A673 (cell line): ENCODE results near the gene KCNIP3. TPM values are rescaled to one million over a fixed set of nuclear protein-coding genes. Genes with fewer than 3 reads are reported as not detected.

Experiments
- BruUV-seq: library from RNA; stranded (reverse); fragments of 400-500 nt; replicated peaks from 2 replicates; lab custom pipeline; 2021; lab: Mats Ljungman, UMichigan
- CTCF ChIA-PET: fragments of 300-600 bp; sonication (Branson Sonifier 250); formaldehyde crosslinking; loops from one replicate; lab custom pipeline; 2022; ENCODE audit warnings: antibody characterized with exemption; lab: Charles Lee
- POLR2A ChIA-PET: fragments of 300-600 bp; sonication (Branson Sonifier 250); formaldehyde crosslinking; loops from one replicate; lab custom pipeline; 2022; ENCODE audit warnings: antibody characterized with exemption; ENCODE audit not compliant: low non-redundant PET; lab: Charles Lee
- DNase-seq: peaks from one replicate; pipeline ENCODE4 v3.0.0-alpha.2; 2015; ENCODE audit warnings: low spot score
- H3K27ac ChIP-seq: fragments of 200-600 bp; sonication (generic); 2 replicates; pipeline ENCODE4 v1.5.1; 2016; ENCODE audit warnings: mixed run types, low read depth, mild to moderate bottlenecking, mixed read lengths, antibody characterized with exemption, low read length; ENCODE audit not compliant: poor library complexity, severe bottlenecking
- H3K27me3 ChIP-seq: fragments of 200-600 bp; sonication (generic); replicated peaks from 2 replicates; pipeline ENCODE4 v1.6.1; 2017; ENCODE audit warnings: mixed run types, low read depth, mild to moderate bottlenecking, mixed read lengths, antibody characterized with exemption, low read length; ENCODE audit not compliant: insufficient read depth, poor library complexity
- H3K36me3 ChIP-seq: fragments of 200-600 bp; sonication (generic); 2 replicates; pipeline ENCODE4 v1.6.1; 2016; ENCODE audit warnings: mixed run types, mild to moderate bottlenecking, mixed read lengths, antibody characterized with exemption, low read length; ENCODE audit not compliant: insufficient read depth, poor library complexity, severe bottlenecking
- H3K4me1 ChIP-seq: fragments of 200-600 bp; sonication (generic); 2 replicates; pipeline ENCODE4 v1.6.1; 2017; ENCODE audit warnings: mixed run types, mild to moderate bottlenecking, mixed read lengths, antibody characterized with exemption, low read length; ENCODE audit not compliant: insufficient read depth, poor library complexity, severe bottlenecking
- H3K4me3 ChIP-seq: fragments of 200-600 bp; sonication (generic); 2 replicates; pipeline ENCODE4 v1.5.1; 2016; ENCODE audit warnings: low read depth, mixed run types, mild to moderate bottlenecking, mixed read lengths, low read length; ENCODE audit not compliant: poor library complexity, severe bottlenecking
- H3K9me3 ChIP-seq: fragments of 200-600 bp; sonication (generic); 2 replicates; pipeline ENCODE4 v1.6.1; 2016; ENCODE audit warnings: mixed run types, low read depth, mild to moderate bottlenecking, mixed read lengths, antibody characterized with exemption, low read length; ENCODE audit not compliant: poor library complexity, severe bottlenecking
- EZH2 ChIP-seq: fragments of 200-600 bp; sonication (generic); IDR thresholded peaks from 2 replicates; pipeline ENCODE4 v1.6.1; 2017; ENCODE audit warnings: borderline replicate concordance, low read depth, mild to moderate bottlenecking, mixed read lengths, antibody characterized with exemption, low read length; ENCODE audit not compliant: poor library complexity, severe bottlenecking
- intact Hi-C: fragments of 100-400 bp; cut with micrococcal nuclease; formaldehyde crosslinking; loops from one replicate; pipeline ENCODE4 v1.10.0; 2022; ENCODE audit not compliant: unreplicated experiment
- total RNA-seq: library from RNA; stranded (reverse); gene quantifications from 2 replicates; pipeline ENCODE4 v1.2.3, GENCODE V29; 2021
- TF ChIP-seq, protein P1 (sequence below): fragments of 300-800, 200-600 bp; sonication (generic); conservative IDR thresholded peaks from 2 replicates; pipeline ENCODE4 v1.5.1; 2017; ENCODE audit warnings: low read depth, mild to moderate bottlenecking, antibody characterized with exemption, low read length, moderate library complexity, mixed read lengths

KCNIP3 gene
- total RNA-seq, 1 experiment from 2014 or later: 0.45 TPM

DNA sequence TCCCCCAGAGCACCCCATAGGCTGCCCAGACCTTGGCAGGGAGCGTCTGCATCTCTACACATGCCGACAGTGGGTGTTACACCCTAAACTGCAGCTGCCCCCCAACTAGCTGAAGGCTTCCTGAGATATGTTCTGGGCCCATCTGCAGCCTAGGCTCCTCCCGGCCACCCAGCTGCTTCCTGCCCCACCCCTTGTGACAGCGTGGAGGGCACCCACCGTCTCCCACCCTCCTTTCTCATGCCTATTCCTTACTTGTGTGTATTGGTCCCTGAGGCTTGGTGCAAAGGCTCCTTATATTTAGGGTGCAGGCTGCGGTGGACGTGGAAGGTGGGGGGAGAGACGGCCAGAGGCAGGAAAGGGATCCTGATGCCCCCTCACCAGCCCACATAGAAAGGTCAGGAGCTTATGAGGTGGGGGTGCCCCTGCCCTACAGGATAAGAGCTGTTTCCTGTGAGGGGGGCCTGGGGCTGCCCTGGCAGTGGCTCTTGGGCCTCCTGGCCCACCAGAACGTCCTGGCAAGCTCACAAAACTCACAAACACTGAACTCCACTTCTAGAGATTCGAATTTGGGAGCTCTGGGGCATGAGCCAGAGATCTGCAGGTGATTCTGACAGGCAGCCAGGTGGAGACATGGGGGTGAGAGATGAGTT is 30.2 kb upstream of the KCNIP3 start:
- no peak for DNase-seq
- no TSS peak for BruUV-seq
- Histone ChIP-seq H3K27ac (no peak overlapping the region), H3K4me3 (no peak overlapping the region), H3K36me3 (no peaks in the 10 kb centered on the region), H3K4me1 (no peaks in the 10 kb centered on the region), H3K27me3 (no peaks in the 10 kb centered on the region), H3K9me3 (no peaks in the 10 kb centered on the region)
- POLR2A ChIA-PET: no interaction called here
- intact Hi-C loops: no loop called here
- CTCF ChIA-PET: no interaction called here
- no peak for TF ChIP-seq EZH2
- TF ChIP-seq, protein P1, sequence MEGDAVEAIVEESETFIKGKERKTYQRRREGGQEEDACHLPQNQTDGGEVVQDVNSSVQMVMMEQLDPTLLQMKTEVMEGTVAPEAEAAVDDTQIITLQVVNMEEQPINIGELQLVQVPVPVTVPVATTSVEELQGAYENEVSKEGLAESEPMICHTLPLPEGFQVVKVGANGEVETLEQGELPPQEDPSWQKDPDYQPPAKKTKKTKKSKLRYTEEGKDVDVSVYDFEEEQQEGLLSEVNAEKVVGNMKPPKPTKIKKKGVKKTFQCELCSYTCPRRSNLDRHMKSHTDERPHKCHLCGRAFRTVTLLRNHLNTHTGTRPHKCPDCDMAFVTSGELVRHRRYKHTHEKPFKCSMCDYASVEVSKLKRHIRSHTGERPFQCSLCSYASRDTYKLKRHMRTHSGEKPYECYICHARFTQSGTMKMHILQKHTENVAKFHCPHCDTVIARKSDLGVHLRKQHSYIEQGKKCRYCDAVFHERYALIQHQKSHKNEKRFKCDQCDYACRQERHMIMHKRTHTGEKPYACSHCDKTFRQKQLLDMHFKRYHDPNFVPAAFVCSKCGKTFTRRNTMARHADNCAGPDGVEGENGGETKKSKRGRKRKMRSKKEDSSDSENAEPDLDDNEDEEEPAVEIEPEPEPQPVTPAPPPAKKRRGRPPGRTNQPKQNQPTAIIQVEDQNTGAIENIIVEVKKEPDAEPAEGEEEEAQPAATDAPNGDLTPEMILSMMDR: no peak

DNA sequence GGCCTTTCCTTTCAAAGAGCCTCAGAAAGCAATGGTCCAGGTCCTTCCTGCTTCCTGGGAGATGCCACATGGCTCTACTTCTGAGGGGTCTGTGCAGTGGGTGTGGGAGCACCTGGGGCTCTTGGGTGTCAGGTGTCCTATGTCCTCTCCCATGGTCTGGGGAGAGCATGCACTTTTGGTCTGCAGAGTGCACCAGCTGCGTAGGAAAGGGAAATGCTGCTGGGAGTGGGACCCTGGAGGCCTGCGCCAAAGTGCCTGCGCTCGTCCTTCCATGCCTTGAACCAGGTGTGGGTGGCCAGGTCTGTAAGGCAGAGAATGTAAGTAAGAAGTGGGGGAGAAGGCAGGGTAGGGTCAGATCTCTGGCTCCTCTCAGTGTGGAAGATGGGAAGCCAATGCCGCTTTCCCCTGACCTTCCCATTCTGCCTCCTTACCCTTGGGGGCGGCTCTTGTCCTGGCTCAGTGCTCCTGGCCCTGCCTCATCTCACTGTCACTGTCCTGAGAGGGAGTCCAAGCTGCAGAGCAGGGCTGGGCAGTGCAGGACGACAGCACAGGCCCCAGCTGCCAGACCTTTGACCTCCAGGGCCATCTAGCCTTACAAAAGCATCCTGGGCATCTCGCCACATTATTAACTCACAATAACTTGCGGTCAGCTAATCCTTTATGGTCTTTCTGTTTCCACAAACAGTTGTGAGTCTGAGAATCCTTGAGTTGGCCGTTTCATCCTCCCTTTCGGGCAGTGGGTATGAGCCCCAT is 29.5 kb upstream of the KCNIP3 start:
- CTCF ChIA-PET: no interaction called here
- POLR2A ChIA-PET: no interaction called here
- no peak for DNase-seq

DNA sequence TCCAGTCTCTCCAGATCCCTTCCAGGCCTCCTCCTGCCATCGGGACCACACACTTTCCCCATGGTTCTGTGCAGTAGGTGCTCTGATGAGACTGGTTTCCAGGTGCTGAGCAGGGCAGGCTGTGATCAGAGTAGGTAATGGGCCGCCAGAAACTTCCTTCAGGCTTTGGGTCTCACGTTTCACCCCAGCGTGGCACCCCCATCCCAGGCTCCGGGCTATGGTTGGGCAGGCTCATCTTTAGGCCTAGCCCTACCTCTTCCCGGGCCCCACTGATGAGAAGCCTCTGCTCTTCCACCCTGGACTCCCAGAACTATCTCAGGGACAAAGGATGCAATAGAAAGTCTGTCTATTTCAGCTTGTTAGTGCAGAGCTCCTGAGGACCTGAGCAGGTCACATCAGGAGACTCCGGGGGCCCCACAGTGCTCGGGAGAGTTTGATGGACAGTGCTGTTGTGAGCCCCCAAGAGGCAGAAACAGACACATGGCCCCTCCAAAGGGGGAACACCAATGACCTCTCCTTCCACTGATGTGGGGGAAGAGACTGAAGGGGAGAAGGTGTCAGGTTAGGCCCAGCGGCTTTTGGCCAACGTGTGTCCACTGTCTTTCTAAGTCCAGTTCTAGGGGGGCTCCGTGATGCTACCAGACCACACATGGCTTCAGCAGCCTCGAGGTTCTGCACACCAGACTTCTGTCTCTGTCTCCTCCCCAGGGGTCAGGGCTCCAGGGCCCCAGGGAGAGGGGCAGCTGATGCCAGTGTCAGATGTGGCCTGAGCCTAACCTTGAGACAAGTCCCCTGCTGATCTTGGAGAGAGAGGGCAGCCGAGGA is 28.7 kb upstream of the KCNIP3 start:
- Histone ChIP-seq H3K4me3 (no peak overlapping the region), H3K9me3 (no peaks in the 10 kb centered on the region), H3K27me3 (no peaks in the 10 kb centered on the region), H3K36me3 (no peaks in the 10 kb centered on the region), H3K27ac (no peak overlapping the region), H3K4me1 (no peaks in the 10 kb centered on the region)
- ChIA-PET CTCF (no interaction called here), POLR2A (no interaction called here)
- no peak for TF ChIP-seq EZH2
- BruUV-seq: no TSS peak
- no peak for DNase-seq
- intact Hi-C loops: no loop called here

More for the DNA sequence above, 29.5 kb upstream of the KCNIP3 start:
- intact Hi-C loops: no loop called here
- Histone ChIP-seq H3K4me1 (no peaks in the 10 kb centered on the region), H3K27me3 (no peaks in the 10 kb centered on the region), H3K9me3 (no peaks in the 10 kb centered on the region), H3K36me3 (no peaks in the 10 kb centered on the region), H3K4me3 (no peak overlapping the region), H3K27ac (no peak overlapping the region)
- no TSS peak for BruUV-seq
- TF ChIP-seq, protein P1: no peak
- no peak for TF ChIP-seq EZH2
